ENCODE data around the gene OXCT1.

OXCT1 gene
- 65.2 to 170 (median 101) reads per million in 9 experiments for total RNA-seq

DNA sequence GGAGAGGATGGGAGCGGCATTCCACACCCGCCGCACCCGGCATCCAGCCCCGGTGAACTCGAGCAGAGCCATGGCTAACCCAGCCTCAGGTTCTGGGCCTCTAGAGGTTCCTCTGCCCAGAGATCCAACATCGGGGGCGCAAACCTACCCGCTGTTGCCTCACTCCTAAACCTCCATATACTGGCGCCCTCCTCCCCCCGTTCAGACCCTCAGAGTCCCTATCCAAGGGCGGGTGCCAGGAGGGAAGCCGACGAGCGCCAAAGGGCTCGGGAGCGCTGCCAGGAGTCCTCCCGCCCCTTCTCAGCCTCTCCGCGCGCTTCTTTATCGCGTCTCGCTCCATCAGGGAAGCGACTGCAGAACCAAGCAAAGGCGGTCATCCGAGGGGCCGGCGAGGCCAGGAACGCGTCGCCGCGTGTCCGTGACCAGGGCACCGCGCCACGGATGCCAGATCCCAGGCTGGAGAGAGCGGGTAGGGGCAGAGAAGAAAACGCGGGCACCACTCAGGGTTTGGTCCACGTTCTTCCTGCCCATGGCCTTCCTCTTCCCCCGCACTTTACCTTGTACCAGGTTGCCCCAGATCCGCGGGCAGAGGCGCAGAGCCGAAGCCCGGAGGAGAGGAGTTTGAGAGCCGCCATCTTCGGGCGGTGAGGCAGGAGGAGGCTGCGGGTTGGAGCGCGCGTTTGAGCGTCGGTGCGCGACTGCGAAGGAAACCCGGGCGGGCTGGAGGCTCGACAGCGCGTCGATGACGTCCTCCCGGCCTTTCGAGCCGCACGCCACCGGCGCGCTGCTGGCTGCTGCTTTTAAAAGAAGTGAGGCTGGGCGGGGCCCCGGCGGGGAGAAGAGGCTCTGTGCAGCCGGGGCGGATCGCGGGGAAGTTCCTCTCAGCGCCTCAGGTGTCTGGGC, at the start of gene OXCT1:
OXCT1 (minus strand) TSS at position 702 of the 903 bp plus-strand sequence; CDS start at position 635, 67 bp downstream.
- Mint-ChIP-seq H3K36me3 (ENCODE audit: insufficient read depth) (peaks cover 28% of the 10 kb centered on the region), H3K27me3 (no peaks in the 10 kb centered on the region), H3K4me3 (peak within 1 kb of the TSS; percentile 89 to 91), H3K27ac (peak within 1 kb of the TSS; percentile 93 to 94), H3K9me3 (no peaks in the 10 kb centered on the region), H3K4me1 (ENCODE audit: low read depth in 2 of 2) (peaks cover 33 to 42% of the 10 kb centered on the region in 2 donors)
- DNase-seq (peak; percentile 92 to 94 (median 92)), ATAC-seq (replicated peaks) (peak; percentile 92)

DNA sequence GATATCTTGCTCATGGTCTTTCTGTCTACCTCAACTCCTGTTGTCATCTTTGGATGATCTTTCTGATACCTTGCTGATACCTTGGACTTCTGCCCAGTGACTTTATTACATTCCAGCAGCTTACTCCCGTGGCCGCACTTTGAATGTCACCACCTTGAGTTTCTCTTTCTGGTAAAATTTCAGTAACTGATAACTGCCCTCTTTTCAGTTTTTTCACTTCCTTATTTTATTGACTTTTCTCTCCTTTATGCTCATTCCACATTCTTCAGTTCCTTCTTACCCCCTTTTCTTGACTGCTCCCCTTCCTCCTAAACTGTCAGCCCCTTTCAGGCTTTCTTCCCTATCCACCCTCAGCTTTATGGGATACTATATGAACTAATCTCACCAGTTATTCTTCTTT, 47.9 kb upstream of the OXCT1 start:
- peaks cover 65% of the 10 kb centered on the region for H3K36me3 Mint-ChIP-seq (ENCODE audit: insufficient read depth)
- DNase-seq: no peak
- peaks cover 0 to 3% of the 10 kb centered on the region in 2 donors for H3K4me1 Mint-ChIP-seq (ENCODE audit: low read depth in 2 of 2)

DNA sequence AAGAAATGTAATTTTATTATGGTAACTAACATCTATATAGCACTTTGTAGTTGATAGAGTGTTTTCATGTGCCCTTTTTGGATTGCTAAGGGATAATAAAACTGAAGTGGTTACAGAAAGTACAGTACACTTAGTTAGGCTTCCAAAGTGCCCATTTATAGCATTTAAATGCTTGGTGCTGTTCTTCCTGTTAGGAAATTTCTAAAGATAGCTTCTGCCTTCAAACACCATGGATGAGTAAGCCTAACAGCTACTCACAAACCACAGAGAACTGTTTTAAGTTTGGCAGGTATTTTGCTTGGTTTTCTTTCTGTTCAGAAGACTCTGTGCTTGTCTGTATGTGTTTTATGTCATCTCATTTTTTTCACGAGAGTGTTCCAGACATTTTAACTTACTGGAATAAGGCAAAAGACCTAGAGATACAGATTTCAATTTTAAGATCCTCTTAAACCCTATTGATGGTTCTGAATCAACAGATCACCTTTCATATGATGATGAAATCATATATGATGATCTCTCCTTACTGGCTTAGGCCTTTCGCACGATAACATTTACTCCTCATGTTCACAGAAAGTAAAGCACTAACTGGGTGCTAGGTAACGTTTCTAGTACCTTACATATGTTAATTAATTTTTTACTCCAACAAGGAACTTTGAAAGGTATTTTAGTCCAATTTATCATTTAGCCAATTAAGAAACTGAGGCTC, 38.3 kb upstream of the OXCT1 start:
- DNase-seq (no peak), ATAC-seq (replicated peaks) (no peak)
- no peak overlapping the region for H3K27ac Mint-ChIP-seq
- H3K4me1 Mint-ChIP-seq (ENCODE audit: low read depth in 2 of 2): peaks cover 17 to 22% of the 10 kb centered on the region in 2 donors
- H3K27me3 Mint-ChIP-seq: no peaks in the 10 kb centered on the region
- H3K4me3 Mint-ChIP-seq: no peak overlapping the region
- H3K9me3 Mint-ChIP-seq: no peaks in the 10 kb centered on the region
- peaks cover 65% of the 10 kb centered on the region for H3K36me3 Mint-ChIP-seq (ENCODE audit: insufficient read depth)

More for the DNA sequence above, 47.9 kb upstream of the OXCT1 start:
- H3K27ac Mint-ChIP-seq: peak overlapping the region in 1 of 2 donors; percentile 44
- H3K9me3 Mint-ChIP-seq: no peaks in the 10 kb centered on the region
- H3K27me3 Mint-ChIP-seq: no peaks in the 10 kb centered on the region
- no peak for ATAC-seq (replicated peaks)
- H3K4me3 Mint-ChIP-seq: no peak overlapping the region

DNA sequence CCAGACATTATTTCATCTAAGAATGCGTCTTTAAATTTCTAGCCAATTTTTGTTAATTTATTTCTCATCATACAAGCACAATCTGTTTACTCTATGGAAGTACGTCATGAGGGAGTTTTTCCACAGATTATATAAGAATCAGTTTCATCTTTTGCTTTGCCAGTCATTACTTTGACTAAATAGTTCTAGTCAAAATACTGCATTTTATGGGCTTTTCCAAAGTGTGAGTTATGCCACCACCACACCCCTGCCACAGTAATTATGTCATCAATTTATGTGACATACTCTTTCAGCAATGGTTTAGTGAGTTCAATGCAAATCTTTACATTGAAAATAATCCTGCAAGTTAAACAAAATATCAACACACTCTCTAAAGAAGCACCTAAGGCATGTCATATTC, 35.9 kb upstream of the OXCT1 start:
- DNase-seq: no peak
- Mint-ChIP-seq H3K27me3 (no peaks in the 10 kb centered on the region), H3K4me3 (no peak overlapping the region), H3K4me1 (ENCODE audit: low read depth in 2 of 2) (peaks cover 17 to 25% of the 10 kb centered on the region in 2 donors), H3K36me3 (ENCODE audit: insufficient read depth) (peaks cover 47% of the 10 kb centered on the region), H3K9me3 (no peaks in the 10 kb centered on the region), H3K27ac (no peak overlapping the region)
- ATAC-seq (replicated peaks): no peak

DNA sequence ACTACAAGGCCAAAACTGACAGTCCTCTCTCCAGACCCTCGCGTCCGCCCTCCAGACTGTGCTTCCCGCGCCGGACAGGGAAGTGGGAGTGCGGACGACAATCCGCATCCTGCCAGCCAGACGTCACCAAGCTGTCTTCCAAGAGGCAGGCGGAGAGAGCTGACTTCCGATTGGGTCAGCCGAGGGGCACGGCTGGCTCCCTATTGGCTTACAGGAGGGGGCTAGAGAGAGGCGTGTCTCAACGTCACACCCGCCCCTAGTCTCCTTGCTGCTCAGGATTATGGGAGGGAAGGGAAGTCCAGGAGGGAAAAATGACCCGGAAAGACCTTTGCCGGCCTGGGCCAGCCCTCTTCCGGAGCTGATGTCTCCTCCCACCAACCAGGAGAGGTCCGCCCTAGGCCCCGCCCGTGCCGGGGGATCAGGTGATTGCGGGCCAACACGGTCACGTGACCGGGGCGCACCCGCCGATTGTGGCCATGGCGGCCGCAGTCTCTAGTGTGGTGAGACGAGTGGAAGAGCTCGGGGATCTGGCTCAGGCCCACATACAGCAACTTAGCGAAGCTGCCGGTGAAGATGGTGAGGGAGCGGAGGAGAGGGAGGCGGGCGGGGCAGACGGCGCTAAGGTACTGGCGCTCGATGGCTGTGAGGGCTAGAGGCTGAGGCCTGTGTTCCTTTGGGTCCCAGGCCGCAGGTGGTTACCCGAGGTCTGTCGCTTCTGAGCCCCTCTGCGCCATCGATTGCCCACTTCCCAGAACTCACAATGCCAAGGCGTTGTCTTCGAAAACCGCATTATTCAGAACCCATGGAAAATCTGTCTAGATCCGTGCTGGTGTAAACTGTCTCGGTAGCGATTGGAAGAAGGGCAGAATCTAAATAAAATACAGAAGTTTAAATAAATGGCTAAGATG, 33.9 kb upstream of the OXCT1 start, which contains the start of gene RIMOC1:
RIMOC1 (plus strand) TSS at position 453 of the 908 bp plus-strand sequence; CDS start at position 477, 24 bp downstream.
- H3K27me3 Mint-ChIP-seq: no peaks in the 10 kb centered on the region
- H3K4me3 Mint-ChIP-seq: peak within 1 kb of the TSS; percentile 91 to 98
- peak; percentile 97 for DNase-seq
- peaks cover 17 to 22% of the 10 kb centered on the region in 2 donors for H3K4me1 Mint-ChIP-seq (ENCODE audit: low read depth in 2 of 2)
- H3K27ac Mint-ChIP-seq: peak within 1 kb of the TSS; percentile 99 to 100
- H3K36me3 Mint-ChIP-seq (ENCODE audit: insufficient read depth): peaks cover 30% of the 10 kb centered on the region
- ATAC-seq (replicated peaks): peak; percentile 84
- no peaks in the 10 kb centered on the region for H3K9me3 Mint-ChIP-seq

DNA sequence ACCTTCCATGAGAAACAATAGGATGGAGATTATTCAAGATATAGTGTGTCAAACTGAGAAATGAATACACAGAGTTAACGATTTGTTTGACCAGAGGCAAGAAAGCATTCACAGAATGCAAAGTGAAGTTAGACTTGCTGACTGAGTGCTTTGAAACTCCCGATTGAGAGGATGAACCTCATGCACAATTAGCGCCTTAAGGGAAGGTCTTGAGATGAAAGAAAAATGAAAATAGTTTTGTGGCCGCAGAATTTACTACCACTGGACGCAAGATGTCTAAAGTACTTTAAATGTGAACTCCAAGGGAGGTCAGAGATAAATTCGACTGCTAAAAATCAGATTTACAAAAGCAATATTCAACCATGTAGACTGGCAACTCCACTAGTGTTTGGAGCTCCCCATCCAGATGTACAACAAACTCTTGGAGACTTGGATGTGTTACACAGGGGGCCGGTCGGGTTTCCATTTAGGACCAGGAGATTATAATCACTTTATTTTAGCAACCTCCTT, 33.2 kb upstream of the OXCT1 start:
- no peak for ATAC-seq (replicated peaks)
- peaks cover 17 to 22% of the 10 kb centered on the region in 2 donors for H3K4me1 Mint-ChIP-seq (ENCODE audit: low read depth in 2 of 2)
- no peaks in the 10 kb centered on the region for H3K9me3 Mint-ChIP-seq
- peak overlapping the region; percentile 91 to 98 for H3K4me3 Mint-ChIP-seq
- peak overlapping the region; percentile 99 to 100 for H3K27ac Mint-ChIP-seq
- peaks cover 25% of the 10 kb centered on the region for H3K36me3 Mint-ChIP-seq (ENCODE audit: insufficient read depth)
- DNase-seq: no peak
- H3K27me3 Mint-ChIP-seq: no peaks in the 10 kb centered on the region

DNA sequence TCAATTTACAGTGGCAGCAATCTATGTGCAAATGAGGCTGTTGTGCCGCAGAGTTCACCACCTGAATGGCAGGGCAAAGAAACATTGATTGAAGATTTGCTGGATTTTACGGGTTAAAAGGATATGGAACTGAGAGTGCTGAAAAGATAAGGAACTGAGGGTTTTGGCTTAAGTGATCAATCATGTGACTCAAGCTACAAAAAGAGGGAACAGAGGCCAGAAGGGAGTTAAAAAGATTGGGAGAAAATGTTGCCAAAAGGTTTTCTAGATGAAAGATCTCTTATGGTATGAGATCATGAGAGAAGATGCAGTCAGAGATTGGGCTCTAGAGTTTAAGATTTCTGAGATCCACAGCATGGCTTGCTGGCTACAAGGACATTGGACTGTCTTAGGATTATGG, 26.0 kb upstream of the OXCT1 start:
- no peak overlapping the region for H3K27ac Mint-ChIP-seq
- no peaks in the 10 kb centered on the region for H3K4me1 Mint-ChIP-seq (ENCODE audit: low read depth in 2 of 2)
- no peaks in the 10 kb centered on the region for H3K36me3 Mint-ChIP-seq (ENCODE audit: insufficient read depth)
- H3K27me3 Mint-ChIP-seq: peaks cover 15 to 22% of the 10 kb centered on the region in 2 donors
- DNase-seq (no peak), ATAC-seq (replicated peaks) (no peak)
- no peaks in the 10 kb centered on the region for H3K9me3 Mint-ChIP-seq
- no peak overlapping the region for H3K4me3 Mint-ChIP-seq

DNA sequence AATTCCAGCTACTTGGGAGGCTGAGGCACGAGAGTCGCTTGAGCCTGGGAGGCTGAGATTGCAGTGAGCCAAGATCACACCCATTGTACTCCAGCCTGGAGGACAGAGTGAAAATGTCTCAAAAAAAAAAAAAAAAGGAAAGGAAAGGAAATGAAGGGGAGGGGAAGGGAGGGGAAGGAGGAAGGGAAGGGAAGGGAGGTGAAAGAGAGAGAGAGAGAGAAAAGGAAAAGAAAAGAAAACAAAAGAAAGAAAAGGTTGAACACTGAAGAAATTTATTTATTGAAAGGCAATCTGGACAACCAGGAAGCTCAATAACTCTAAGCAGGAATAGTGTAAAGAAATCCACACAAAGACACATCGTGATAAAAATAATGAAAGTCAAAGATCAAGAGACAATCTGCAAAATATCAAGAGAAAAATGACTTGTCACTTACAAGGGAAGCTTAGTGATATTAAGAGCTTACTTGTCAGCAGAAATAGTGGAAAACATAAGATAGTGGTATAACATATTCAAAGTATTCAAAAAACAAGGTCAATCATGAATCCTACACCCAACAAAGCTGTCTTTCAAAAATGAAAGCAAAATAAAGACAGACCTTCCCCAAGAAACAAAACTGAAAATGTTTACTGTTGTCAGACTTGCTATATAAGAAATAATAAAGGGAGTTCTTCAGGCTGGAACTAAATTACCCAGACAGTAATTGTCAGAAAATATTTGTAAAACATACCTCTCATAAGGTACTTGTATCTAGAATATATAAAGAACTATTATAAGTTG, 23.0 kb upstream of the OXCT1 start:
- Mint-ChIP-seq H3K4me1 (ENCODE audit: low read depth in 2 of 2) (no peaks in the 10 kb centered on the region), H3K27ac (no peak overlapping the region), H3K27me3 (peaks cover 15 to 22% of the 10 kb centered on the region in 2 donors), H3K36me3 (ENCODE audit: insufficient read depth) (no peaks in the 10 kb centered on the region), H3K9me3 (no peaks in the 10 kb centered on the region), H3K4me3 (no peak overlapping the region)
- ATAC-seq (replicated peaks) (no peak), DNase-seq (no peak)

DNA sequence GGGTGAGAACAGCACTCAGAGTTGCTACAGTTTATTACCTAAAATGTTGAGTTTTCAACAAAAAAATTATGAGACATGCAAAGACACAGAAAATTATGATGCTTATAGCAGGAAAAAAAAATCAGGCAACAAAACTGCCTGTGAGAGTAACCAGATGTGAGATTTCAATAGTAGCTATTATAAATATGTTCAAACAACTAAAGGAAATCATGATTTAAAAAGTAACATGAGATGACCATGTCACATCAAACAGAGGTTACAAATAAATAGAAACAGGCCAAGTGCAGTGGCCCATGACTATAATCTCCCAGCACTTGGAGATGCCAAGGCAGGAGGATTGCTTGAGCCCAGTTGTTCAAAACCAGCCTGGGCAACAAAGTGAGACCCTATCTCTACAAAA, 21.8 kb upstream of the OXCT1 start:
- Mint-ChIP-seq H3K27ac (no peak overlapping the region), H3K4me1 (ENCODE audit: low read depth in 2 of 2) (no peaks in the 10 kb centered on the region), H3K4me3 (no peak overlapping the region), H3K36me3 (ENCODE audit: insufficient read depth) (no peaks in the 10 kb centered on the region), H3K27me3 (peaks cover 22 to 26% of the 10 kb centered on the region in 2 donors), H3K9me3 (no peaks in the 10 kb centered on the region)
- no peak for ATAC-seq (replicated peaks)
- no peak for DNase-seq

DNA sequence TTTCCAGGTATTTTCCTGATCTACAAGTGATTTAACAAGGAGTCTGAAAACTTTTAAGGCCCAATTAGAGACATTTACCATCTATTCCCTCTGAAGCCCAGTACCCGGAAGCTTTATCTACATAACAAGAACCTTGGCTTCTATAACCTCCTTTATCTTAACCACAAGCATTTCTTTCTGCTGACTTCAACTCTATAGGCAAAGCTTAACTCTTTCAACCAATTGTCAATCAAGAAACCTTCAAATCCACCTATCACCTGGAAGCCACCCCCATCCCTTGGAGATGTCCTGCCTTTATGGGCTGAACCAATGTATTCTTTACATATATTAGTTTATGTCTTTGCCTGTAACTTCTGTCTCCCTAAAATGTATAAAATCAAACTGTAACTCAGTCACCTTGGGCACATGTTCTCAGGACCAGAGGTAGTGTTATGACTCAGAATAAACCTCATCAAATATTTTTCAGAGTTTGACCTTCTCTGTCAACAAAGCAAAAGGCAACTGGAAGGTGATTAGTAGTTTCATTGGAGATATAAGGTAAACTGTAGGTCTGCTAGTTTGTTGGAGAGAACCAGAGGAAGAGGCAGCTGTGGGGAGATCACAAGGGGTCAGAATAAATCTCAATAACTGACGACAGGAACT, 21.0 kb upstream of the OXCT1 start:
- DNase-seq (no peak), ATAC-seq (replicated peaks) (no peak)
- Mint-ChIP-seq H3K27me3 (peaks cover 17% of the 10 kb centered on the region in 2 donors), H3K36me3 (ENCODE audit: insufficient read depth) (no peaks in the 10 kb centered on the region), H3K4me3 (no peak overlapping the region), H3K9me3 (no peaks in the 10 kb centered on the region), H3K27ac (no peak overlapping the region), H3K4me1 (ENCODE audit: low read depth in 2 of 2) (no peaks in the 10 kb centered on the region)

DNA sequence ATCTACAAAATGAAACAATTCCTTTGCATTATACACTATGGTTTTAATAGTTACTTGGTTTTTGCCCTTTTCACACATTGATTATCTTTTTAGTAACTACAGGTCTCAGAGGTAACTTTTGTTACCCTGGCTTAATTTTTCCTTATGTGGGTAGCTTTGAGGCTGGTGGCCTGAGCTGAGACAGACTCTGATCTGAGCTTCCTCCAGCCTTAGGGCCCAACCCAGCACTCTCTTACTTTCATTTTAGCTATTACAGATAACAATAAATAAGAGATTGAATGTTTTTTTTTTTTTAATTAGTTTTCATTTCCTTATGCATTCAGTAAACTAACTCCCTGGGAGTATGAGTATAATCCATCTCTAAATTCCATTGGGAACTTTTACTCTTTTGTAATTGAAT, 15.1 kb upstream of the OXCT1 start:
- no peaks in the 10 kb centered on the region for H3K36me3 Mint-ChIP-seq (ENCODE audit: insufficient read depth)
- DNase-seq (no peak), ATAC-seq (replicated peaks) (no peak)
- H3K27me3 Mint-ChIP-seq: peaks cover 0 to 11% of the 10 kb centered on the region in 2 donors
- H3K9me3 Mint-ChIP-seq: no peaks in the 10 kb centered on the region
- no peak overlapping the region for H3K4me3 Mint-ChIP-seq
- no peak overlapping the region for H3K27ac Mint-ChIP-seq
- no peaks in the 10 kb centered on the region for H3K4me1 Mint-ChIP-seq (ENCODE audit: low read depth in 2 of 2)

DNA sequence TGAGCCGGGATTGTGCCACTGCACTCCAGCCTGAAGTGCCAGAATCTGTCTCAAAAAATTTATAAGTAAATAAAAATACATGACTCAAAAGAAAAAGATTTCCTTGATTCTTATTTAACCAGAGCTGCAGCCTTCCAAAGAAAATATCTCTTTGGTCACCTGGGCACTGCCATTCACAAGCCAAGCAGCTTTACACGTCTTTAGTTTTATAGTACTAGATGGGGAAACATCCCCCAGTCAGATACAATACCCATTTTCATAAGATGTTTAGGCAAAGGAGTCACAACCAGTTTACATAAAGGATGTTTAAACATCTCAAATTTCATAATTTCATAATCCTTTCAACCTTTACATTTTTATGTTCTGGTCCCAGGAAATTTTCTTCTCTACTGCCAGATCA, 13.7 kb upstream of the OXCT1 start:
- no peak overlapping the region for H3K27ac Mint-ChIP-seq
- H3K4me1 Mint-ChIP-seq (ENCODE audit: low read depth in 2 of 2): no peaks in the 10 kb centered on the region
- no peak for DNase-seq
- ATAC-seq (replicated peaks): no peak
- H3K9me3 Mint-ChIP-seq: no peaks in the 10 kb centered on the region
- no peak overlapping the region for H3K4me3 Mint-ChIP-seq
- H3K27me3 Mint-ChIP-seq: peaks cover 2 to 11% of the 10 kb centered on the region in 2 donors
- no peaks in the 10 kb centered on the region for H3K36me3 Mint-ChIP-seq (ENCODE audit: insufficient read depth)
